Fibroblast of the aortic adventitia (primary cell): ENCODE data around the gene LBR. TPM values are rescaled to one million over a fixed set of nuclear protein-coding genes. Genes with fewer than 3 reads are reported as not detected.
"Not testable (repeated sequence)": the region's sequence is repeated elsewhere in the genome, so short reads cannot be mapped to it uniquely, and the experiment has no call there.

Experiments
- DNase-seq: peaks from one replicate; pipeline ENCODE4 v3.0.0-alpha.2; 2010; ENCODE audit warnings: low read depth
- H3K4me3 ChIP-seq: 2 replicates; pipeline ENCODE4 v1.5.1; 2011; ENCODE audit warnings: low read depth, mild to moderate bottlenecking, control low read depth, low read length, moderate library complexity
- total RNA-seq: library from RNA; depleted of rRNA; stranded (reverse); fragments of >200 nt; gene quantifications from 2 replicates; pipeline ENCODE4 v1.2.3, GENCODE V29; 2012; ENCODE audit warnings: low replicate concordance
- TF ChIP-seq, protein P1 (sequence below): IDR thresholded peaks from 2 replicates; pipeline ENCODE4 v1.5.1; 2011; ENCODE audit warnings: mild to moderate bottlenecking, low read length, control low read depth, inconsistent platforms; ENCODE audit not compliant: insufficient read depth

The LBR gene
- total RNA-seq, 1 donor: 32.1 TPM

DNA sequence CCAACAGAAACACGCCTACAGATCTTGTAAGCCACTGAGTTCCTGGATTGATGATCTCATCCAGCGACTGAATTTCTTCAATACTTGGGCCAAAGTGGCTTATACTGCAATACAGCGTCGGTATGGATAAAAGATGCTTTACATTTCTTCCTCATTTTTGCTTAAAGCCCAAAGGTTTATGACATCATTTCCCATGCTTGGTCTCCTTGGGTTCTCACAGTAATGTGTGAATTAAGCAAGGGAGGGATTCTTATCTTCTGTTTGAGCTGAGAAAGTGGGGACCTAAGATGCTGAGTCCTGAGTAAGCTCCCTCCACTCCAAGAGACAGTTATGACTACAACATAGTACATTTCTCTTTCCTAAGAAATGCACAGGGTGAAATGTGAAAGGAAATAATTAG is 39.5 kb downstream of the LBR start:
- H3K4me3 ChIP-seq: no peak overlapping the region
- peak; percentile 34 for DNase-seq
- TF ChIP-seq, protein P1, sequence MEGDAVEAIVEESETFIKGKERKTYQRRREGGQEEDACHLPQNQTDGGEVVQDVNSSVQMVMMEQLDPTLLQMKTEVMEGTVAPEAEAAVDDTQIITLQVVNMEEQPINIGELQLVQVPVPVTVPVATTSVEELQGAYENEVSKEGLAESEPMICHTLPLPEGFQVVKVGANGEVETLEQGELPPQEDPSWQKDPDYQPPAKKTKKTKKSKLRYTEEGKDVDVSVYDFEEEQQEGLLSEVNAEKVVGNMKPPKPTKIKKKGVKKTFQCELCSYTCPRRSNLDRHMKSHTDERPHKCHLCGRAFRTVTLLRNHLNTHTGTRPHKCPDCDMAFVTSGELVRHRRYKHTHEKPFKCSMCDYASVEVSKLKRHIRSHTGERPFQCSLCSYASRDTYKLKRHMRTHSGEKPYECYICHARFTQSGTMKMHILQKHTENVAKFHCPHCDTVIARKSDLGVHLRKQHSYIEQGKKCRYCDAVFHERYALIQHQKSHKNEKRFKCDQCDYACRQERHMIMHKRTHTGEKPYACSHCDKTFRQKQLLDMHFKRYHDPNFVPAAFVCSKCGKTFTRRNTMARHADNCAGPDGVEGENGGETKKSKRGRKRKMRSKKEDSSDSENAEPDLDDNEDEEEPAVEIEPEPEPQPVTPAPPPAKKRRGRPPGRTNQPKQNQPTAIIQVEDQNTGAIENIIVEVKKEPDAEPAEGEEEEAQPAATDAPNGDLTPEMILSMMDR: no peak

DNA sequence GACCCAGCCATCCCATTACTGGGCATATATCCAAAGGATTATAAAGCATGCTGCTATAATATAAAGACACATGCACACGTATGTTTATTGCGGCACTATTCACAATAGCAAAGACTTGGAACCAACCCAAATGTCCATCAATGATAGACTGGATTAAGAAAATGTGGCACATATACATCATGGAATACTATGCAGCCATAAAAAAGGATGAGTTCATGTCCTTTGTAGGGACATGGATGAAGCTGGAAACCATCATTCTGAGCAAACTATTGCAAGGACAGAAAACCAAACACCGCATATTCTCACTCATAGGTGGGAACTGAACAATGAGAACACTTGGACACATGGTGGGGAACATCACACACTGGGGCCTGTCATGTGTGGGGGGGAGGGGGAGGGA is 41.0 kb downstream of the LBR start:
- not testable (repeated sequence) for H3K4me3 ChIP-seq, DNase-seq

DNA sequence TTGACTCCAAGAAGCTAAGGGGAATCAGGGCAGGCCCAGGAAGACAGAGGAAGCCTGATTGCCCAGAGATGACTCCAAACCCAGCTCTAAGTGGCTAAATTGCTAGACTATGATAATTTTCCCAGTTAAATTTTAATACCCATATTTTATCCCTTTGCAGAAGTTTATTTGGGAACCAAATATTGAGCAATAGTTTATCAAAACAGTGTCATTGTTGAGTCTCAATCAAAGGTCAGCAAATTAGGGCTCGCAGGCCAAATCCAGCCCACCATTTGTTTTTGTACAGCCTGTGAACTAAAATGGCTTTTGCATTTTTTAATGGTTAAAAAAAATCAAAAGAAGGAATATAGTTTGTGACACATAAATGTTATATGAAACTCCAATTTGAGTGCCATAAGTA is 47.1 kb downstream of the LBR start:
- TF ChIP-seq, protein P1: no peak
- no peak for DNase-seq
- H3K4me3 ChIP-seq: no peak overlapping the region

DNA sequence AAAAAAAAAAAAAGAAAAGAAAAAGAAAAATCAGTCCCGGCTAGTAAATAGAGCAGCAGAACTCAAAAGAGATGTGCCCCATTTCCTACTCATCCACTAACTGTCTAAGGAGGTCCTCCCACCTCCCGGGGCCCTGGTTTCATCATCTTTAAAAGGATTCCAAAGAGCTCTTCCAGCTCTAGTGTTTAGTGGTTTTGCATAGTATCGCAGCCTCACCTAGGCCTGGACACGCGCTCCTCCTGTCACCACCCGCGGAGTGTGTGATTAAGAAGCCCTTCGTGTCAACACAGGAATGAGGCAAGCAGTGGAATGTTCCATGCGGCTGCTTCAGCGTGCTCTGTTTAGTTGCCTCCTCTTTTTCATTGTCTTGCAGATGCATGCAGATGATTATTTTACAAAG is 49.0 kb downstream of the LBR start:
- H3K4me3 ChIP-seq: no peak overlapping the region
- peak; percentile 33 for DNase-seq
- TF ChIP-seq, protein P1: no peak

DNA sequence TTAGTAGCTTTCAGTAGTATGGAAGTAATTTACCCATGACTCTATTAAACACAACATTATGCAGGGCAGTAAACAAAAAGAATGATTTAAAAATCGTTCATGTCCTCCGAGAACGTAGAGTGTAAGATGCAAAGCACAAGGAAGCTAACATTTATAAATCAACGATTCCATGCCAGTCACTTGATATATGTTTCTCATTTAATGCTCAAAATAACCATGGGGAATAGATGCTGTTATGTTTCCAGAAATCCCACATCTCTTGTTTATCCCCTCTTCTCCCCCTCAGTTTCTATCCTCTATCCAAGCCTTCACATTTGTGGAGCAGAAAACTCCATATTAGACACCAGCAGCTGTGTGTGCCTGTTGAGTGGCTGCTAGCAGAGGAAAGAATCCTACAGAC is 52.8 kb downstream of the LBR start:
- H3K4me3 ChIP-seq: no peak overlapping the region
- no peak for DNase-seq
- TF ChIP-seq, protein P1: no peak

DNA sequence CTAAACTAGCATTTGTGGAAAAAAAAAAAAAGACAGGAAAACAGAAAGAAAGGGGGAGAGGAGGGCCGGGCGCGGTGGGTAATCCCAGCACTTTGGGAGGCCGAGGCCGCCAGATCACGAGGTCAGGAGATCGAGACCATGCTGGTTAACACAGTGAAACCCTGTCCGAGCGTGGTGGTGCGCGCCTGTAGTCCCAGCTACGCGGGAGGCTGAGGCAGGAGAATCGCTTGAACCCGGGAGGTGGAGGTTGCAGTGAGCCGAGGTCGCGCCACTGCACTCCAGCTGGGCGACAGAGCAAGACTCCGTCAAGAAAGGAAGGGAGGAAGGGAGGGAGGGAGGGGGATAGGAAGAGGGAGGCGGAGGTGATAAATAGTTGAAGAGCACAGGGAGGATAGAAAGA is 54.7 kb downstream of the LBR start:
- TF ChIP-seq, protein P1: no peak
- no peak overlapping the region for H3K4me3 ChIP-seq
- no peak for DNase-seq

DNA sequence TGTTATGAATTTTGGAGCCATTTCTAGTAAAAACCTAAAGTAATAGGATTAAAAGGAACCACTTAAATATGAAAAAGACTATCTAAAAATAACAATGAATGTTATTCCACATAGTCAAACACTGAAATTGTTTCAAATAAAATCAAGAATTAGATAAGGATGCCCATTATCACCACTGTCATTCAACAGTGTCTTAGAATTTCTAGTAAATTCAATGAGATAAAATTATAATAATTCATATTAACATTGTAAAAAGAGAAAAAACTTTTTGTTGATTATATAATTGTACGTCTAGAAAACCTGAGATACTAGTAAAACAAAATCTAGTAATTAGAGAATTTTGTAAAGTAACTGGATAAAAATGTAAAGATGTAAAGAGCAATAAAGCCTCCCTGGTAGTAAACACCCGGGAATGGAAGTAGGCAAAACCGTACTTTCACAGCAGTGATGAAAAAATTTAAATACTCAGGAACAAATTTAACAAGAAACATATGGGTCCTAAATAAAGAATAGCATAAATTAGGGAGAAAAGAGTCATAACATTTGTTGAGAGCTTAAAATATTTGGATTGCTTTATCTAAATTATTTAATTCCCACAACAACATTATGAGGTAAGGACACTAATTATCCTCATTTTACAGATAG is 56.4 kb downstream of the LBR start:
- no peak for DNase-seq
- H3K4me3 ChIP-seq: no peak overlapping the region
- TF ChIP-seq, protein P1: no peak
